C4-2B (cell line): Measurements from ENCODE around the gene MYH10.

Experiments
- ZFX ChIP-seq: fragments of 450-650 bp; IDR thresholded peaks from 2 replicates; pipeline ENCODE4 v1.6.1; 2017
- TF ChIP-seq, protein P1 (sequence below): fragments of 450-650 bp; conservative IDR thresholded peaks from 2 replicates; pipeline ENCODE4 v1.5.1; 2017; ENCODE audit warnings: mild to moderate bottlenecking

DNA sequence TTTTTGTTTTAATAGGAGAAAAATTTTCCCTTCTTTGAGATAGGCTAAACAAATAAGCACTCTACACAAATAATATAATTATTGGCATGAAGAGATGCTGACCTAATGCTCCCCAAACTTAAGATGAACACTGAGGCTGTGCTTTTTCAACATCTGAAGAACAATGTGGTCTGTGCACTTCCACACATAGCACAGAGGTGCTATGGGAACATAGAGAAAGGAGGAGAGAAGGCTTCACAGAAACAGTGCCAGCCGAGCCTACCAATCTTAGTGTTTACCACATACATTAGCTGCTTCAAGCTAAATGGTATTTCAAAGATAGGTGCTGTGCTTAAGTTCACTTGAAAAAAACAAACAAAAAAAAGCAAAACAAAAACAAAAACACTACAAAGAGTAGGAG, 72.4 kb downstream of the MYH10 start:
- TF ChIP-seq, protein P1, sequence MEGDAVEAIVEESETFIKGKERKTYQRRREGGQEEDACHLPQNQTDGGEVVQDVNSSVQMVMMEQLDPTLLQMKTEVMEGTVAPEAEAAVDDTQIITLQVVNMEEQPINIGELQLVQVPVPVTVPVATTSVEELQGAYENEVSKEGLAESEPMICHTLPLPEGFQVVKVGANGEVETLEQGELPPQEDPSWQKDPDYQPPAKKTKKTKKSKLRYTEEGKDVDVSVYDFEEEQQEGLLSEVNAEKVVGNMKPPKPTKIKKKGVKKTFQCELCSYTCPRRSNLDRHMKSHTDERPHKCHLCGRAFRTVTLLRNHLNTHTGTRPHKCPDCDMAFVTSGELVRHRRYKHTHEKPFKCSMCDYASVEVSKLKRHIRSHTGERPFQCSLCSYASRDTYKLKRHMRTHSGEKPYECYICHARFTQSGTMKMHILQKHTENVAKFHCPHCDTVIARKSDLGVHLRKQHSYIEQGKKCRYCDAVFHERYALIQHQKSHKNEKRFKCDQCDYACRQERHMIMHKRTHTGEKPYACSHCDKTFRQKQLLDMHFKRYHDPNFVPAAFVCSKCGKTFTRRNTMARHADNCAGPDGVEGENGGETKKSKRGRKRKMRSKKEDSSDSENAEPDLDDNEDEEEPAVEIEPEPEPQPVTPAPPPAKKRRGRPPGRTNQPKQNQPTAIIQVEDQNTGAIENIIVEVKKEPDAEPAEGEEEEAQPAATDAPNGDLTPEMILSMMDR: no peak
- TF ChIP-seq ZFX: no peak
